ENCODE measurements around the gene MOGAT3. TPM values are rescaled to one million over a fixed set of nuclear protein-coding genes. Genes with fewer than 3 reads are reported as not detected.
A peak's percentile ranks its signal among the peaks of the same experiment; 100 is the strongest.

The MOGAT3 gene, protein sequence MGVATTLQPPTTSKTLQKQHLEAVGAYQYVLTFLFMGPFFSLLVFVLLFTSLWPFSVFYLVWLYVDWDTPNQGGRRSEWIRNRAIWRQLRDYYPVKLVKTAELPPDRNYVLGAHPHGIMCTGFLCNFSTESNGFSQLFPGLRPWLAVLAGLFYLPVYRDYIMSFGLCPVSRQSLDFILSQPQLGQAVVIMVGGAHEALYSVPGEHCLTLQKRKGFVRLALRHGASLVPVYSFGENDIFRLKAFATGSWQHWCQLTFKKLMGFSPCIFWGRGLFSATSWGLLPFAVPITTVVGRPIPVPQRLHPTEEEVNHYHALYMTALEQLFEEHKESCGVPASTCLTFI
- not detected in 2 replicates for total RNA-seq (2011; cell fraction: chromatin; rRNA removed; ENCODE audit: low replicate concordance)
- total RNA-seq (2011; cell fraction: nucleolus; rRNA removed): not detected in 2 replicates
- total RNA-seq (2011; cell fraction: nucleoplasm; rRNA removed): not detected in 2 replicates
- total RNA-seq (2014; rRNA removed): not detected in 2 replicates
- total RNA-seq (2014; rRNA removed; fragmentation: Illumina TruSeq; extraction: Trizol): not detected in 2 replicates
- total RNA-seq (2015; rRNA removed; fragmentation: Illumina TruSeq; extraction: Trizol): not detected in 2 replicates
- not detected in 2 replicates for total RNA-seq (2021)
- 0.07 and 0.13 TPM in 2 replicates for polyA plus RNA-seq (2011; rRNA removed)
- not detected in 2 replicates for polyA plus RNA-seq (2011; cell fraction: cytosol; rRNA removed)
- 0.14 and 0.15 TPM in 2 replicates for polyA plus RNA-seq (2011; cell fraction: nucleus; rRNA removed)
- 0.03 TPM in 1 of 2 replicates, not detected in the other for polyA plus RNA-seq (2012)
- not detected in 2 replicates for polyA plus RNA-seq (2014; fragmentation: Illumina TruSeq; extraction: Trizol)
- under 1 TPM; 0.07 to 0.17 TPM for polyA plus RNA-seq (2014; fragmentation: Nextera tagmentation; extraction: Ambion mirVana)
- not detected in 2 replicates for polyA plus RNA-seq (2014; rRNA removed)
- not detected in 2 replicates for polyA minus RNA-seq (2011; rRNA and poly(A)+ RNA removed)
- polyA minus RNA-seq (2011; cell fraction: cytosol; rRNA and poly(A)+ RNA removed): not detected in 2 replicates
- 0.56 TPM in 1 of 2 replicates, not detected in the other for polyA minus RNA-seq (2011; cell fraction: nucleus; rRNA and poly(A)+ RNA removed)
- Bru-seq, nascent RNA: percentile 20 among the genes with signal in this experiment
- percentile 12 among the genes with signal in this experiment for BruChase-seq, experiment 1, labeled RNA remaining after a 2-hour chase
- BruChase-seq, experiment 2, labeled RNA remaining after a 6-hour chase: percentile 12 among the genes with signal in this experiment
- long read RNA-seq, experiment 1: 0 reads
- long read RNA-seq, experiment 2: 0 reads
- long read RNA-seq, experiment 3: 0 reads

DNA sequence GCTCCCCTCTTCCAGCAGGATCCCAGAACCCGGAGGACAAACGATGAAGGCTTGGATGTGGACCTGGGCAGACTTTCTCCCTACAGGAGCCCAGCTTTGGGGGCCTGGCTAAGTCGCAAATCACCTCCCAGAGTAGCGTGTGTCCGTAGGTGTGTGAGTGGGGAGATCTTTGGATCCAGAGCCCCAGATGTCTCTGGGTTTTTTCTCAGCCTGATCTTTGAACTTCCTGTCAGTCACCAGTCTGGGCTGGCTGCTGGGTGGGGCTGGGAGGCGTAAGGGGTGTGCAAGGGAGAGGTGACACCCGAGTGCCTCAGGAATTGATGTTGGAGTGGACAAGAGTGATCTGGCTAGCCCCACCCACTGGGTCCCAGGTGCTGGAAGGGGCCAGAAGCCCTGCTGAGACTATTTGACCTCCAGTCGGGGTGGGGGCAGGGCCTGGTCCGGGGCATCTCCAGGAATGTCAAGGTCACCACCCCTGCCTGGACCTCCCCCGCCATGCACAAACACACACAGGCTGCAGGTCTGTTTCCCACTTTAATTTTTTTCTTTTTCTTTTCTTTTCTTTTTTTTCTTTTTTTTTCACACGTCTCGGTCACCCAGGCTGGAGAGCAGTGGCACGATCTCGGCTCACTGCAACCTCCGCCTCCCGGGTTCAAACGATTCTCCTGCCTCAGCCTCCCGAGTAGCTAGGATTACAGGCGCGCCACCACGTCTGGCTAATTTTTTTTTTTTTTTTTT, at the start of gene MOGAT3:
MOGAT3 (minus strand) TSS at position 175 of the 738 bp plus-strand sequence. CDS start 182 bp downstream, outside the sequence.
- FAIRE-seq (peak; percentile 67), ATAC-seq (peak; percentile 82), DNase-seq (ENCODE audit: extremely low read depth in 1 of 4, low spot score in 3 of 4) (peak; percentile 65 to 78 (median 72))
- no peaks in the 10 kb centered on the region for H4K20me1 ChIP-seq (replicated peaks; ENCODE audit: control insufficient read depth, insufficient read depth, low read length)
- peaks cover 2% of the 10 kb centered on the region; the same call in 1 of the 3 replicates for H3K36me3 ChIP-seq (ENCODE audit: control insufficient read depth, insufficient read depth, low read length)
- H3K79me2 ChIP-seq (ENCODE audit: control insufficient read depth, insufficient read depth, low read length): no peaks in the 10 kb centered on the region
- peaks cover 0 to 7% of the 10 kb centered on the region in 2 experiments; a peak in 1 of 5 replicates for H3K27me3 ChIP-seq (ENCODE audit: control insufficient read depth in 2 of 2, insufficient read depth in 2 of 2, low read length in 2 of 2)
- intact Hi-C loops (cut with micrococcal nuclease) (no loop called here), in situ Hi-C loops (cut with MboI) (no loop called here)
- H3K27ac ChIP-seq (ENCODE audit: extremely low read depth, low read depth, low read length): no peak within 1 kb of the TSS
- WGBS (ENCODE audit: insufficient coverage, low coverage, missing lambda C conversion rate): 43% methylated on average over 21 of the region's 21 CpGs
- no peaks in the 10 kb centered on the region for H3K9me1 ChIP-seq (ENCODE audit: control insufficient read depth, insufficient read depth, low read length)
- H3K4me3 ChIP-seq: no peak within 1 kb of the TSS
- peaks cover 9 to 30% of the 10 kb centered on the region in 2 experiments for H3K4me1 ChIP-seq (replicated peaks in 1 of 2; ENCODE audit: control insufficient read depth in 2 of 2, insufficient read depth in 2 of 2, low read length in 2 of 2)
- BruUV-seq (replicated peaks): no TSS peak
- CTCF ChIA-PET (ENCODE audit: low intra/inter-chr PET ratio): no interaction called here
- no peaks in the 10 kb centered on the region for H3K9me3 ChIP-seq (replicated peaks; ENCODE audit: control insufficient read depth, insufficient read depth, low read depth, low read length)
- peak within 1 kb of the TSS in 1 of 2 experiments; percentile 76; a peak in 2 of 4 replicates for H3K9ac ChIP-seq (ENCODE audit: insufficient read depth in 1 of 2, low read depth in 2 of 2, low read length in 2 of 2)
- POLR2A ChIA-PET: interaction anchor here (0.6 to 1.5 kb wide), 2 partner anchors 16 to 24 kb away, joined by 3 to 8 read pairs; partner anchors contain the start of genes PLOD3 and ZNHIT1
- H2AFZ ChIP-seq (ENCODE audit: low read depth, low read length): peak within 1 kb of the TSS; percentile 46; the same call in 1 of the 2 replicates
- H3K4me2 ChIP-seq (ENCODE audit: insufficient read depth, low read length): peak within 1 kb of the TSS; percentile 8; the same call in 1 of the 2 replicates
- TF ChIP-seq ZNF79 (CRISPR knock-in tag; IDR thresholded peaks at IDR 0.05; ENCODE audit: low read depth): no peak
- TF ChIP-seq, protein P1, sequence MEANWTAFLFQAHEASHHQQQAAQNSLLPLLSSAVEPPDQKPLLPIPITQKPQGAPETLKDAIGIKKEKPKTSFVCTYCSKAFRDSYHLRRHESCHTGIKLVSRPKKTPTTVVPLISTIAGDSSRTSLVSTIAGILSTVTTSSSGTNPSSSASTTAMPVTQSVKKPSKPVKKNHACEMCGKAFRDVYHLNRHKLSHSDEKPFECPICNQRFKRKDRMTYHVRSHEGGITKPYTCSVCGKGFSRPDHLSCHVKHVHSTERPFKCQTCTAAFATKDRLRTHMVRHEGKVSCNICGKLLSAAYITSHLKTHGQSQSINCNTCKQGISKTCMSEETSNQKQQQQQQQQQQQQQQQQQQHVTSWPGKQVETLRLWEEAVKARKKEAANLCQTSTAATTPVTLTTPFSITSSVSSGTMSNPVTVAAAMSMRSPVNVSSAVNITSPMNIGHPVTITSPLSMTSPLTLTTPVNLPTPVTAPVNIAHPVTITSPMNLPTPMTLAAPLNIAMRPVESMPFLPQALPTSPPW (CRISPR knock-in tag; IDR thresholded peaks at IDR 0.05): 0 out of 2 replicates have a peak, but pooled peaks have one; percentile 22
- TF ChIP-seq ADNP (tag; IDR thresholded peaks at IDR 0.05): no peak
- TF ChIP-seq NR2C2 (CRISPR knock-in tag; IDR thresholded peaks at IDR 0.05): no peak
- peak; percentile 52; the same call in 1 of the 2 replicates for TF ChIP-seq NR2C2 (tag; IDR thresholded peaks at IDR 0.05)
- no peak for TF ChIP-seq NR2F6 (CRISPR knock-in tag; IDR thresholded peaks at IDR 0.05)
- TF ChIP-seq ZNF384 (IDR thresholded peaks at IDR 0.05; ENCODE audit: low read depth, low read length): 0 out of 2 replicates have a peak, but pooled peaks have one; percentile 10
- TF ChIP-seq NCOA2 (IDR thresholded peaks at IDR 0.05; ENCODE audit: partially characterized antibody in 2 of 2): no peak
- TF ChIP-seq POLR2G (IDR thresholded peaks at IDR 0.05; ENCODE audit: low read depth, low read length): no peak
- TF ChIP-seq SIX5 (IDR thresholded peaks at IDR 0.05; ENCODE audit: borderline replicate concordance in 1 of 2, insufficient read depth in 1 of 2, low read depth in 1 of 2, low read length in 2 of 2): no peak
- TF ChIP-seq PHB2 (IDR thresholded peaks at IDR 0.05; ENCODE audit: low read depth): no peak
- TF ChIP-seq, protein P2, sequence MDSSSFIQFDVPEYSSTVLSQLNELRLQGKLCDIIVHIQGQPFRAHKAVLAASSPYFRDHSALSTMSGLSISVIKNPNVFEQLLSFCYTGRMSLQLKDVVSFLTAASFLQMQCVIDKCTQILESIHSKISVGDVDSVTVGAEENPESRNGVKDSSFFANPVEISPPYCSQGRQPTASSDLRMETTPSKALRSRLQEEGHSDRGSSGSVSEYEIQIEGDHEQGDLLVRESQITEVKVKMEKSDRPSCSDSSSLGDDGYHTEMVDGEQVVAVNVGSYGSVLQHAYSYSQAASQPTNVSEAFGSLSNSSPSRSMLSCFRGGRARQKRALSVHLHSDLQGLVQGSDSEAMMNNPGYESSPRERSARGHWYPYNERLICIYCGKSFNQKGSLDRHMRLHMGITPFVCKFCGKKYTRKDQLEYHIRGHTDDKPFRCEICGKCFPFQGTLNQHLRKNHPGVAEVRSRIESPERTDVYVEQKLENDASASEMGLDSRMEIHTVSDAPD (CRISPR knock-in tag; IDR thresholded peaks at IDR 0.05): no peak
- TF ChIP-seq ZSCAN29 (IDR thresholded peaks at IDR 0.05): no peak
- no peak for TF ChIP-seq LARP7 (IDR thresholded peaks at IDR 0.05)

All from K562 (cell line).